ENCODE measurements around the gene IGSF5.

GRCh38 chr21:39720126-39720778 lies 24.7 kb upstream of the IGSF5 start:
- TF ChIP-seq, protein P1, sequence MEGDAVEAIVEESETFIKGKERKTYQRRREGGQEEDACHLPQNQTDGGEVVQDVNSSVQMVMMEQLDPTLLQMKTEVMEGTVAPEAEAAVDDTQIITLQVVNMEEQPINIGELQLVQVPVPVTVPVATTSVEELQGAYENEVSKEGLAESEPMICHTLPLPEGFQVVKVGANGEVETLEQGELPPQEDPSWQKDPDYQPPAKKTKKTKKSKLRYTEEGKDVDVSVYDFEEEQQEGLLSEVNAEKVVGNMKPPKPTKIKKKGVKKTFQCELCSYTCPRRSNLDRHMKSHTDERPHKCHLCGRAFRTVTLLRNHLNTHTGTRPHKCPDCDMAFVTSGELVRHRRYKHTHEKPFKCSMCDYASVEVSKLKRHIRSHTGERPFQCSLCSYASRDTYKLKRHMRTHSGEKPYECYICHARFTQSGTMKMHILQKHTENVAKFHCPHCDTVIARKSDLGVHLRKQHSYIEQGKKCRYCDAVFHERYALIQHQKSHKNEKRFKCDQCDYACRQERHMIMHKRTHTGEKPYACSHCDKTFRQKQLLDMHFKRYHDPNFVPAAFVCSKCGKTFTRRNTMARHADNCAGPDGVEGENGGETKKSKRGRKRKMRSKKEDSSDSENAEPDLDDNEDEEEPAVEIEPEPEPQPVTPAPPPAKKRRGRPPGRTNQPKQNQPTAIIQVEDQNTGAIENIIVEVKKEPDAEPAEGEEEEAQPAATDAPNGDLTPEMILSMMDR (conservative IDR thresholded peaks at IDR 0.05; ENCODE audit: low read depth, low read length): no peak
- TF ChIP-seq RAD21 (IDR thresholded peaks at IDR 0.05; ENCODE audit: low read length) (no peak), ELK1 (IDR thresholded peaks at IDR 0.05; ENCODE audit: borderline replicate concordance, low read depth, low read length) (no peak), NFE2L2 (IDR thresholded peaks at IDR 0.05; ENCODE audit: low read depth, low read length) (no peak), POLR2A (IDR thresholded peaks at IDR 0.05; ENCODE audit: low read depth, low read length) (no peak), MXI1 (IDR thresholded peaks at IDR 0.05; ENCODE audit: borderline replicate concordance, low read depth, low read length) (no peak), BHLHE40 (IDR thresholded peaks at IDR 0.05; ENCODE audit: low read depth, low read length) (no peak)

All from IMR-90 (cell line).